Upper lobe of left lung (tissue), 4 donors: ENCODE data around the gene SVIL.

Experiments used
- POLR2A ChIP-seq, 4 donors: fragments of 450-650 bp; IDR thresholded peaks; one replicate each; pipeline ENCODE4 v1.5.1; 2016 to 2017; ENCODE audit warnings: antibody characterized with exemption in 4 of 4, mild to moderate bottlenecking in 2 of 4
- TF ChIP-seq, protein P1 (sequence below), 6 experiments: fragments of 450-650 bp in 4 of 6; fragments of 200-600 bp in 2 of 6; sonication (generic) in 2 of 6; IDR thresholded peaks; one replicate each; pipeline ENCODE4 v1.5.1; 2016 to 2019; ENCODE audit warnings: antibody characterized with exemption in 6 of 6

DNA sequence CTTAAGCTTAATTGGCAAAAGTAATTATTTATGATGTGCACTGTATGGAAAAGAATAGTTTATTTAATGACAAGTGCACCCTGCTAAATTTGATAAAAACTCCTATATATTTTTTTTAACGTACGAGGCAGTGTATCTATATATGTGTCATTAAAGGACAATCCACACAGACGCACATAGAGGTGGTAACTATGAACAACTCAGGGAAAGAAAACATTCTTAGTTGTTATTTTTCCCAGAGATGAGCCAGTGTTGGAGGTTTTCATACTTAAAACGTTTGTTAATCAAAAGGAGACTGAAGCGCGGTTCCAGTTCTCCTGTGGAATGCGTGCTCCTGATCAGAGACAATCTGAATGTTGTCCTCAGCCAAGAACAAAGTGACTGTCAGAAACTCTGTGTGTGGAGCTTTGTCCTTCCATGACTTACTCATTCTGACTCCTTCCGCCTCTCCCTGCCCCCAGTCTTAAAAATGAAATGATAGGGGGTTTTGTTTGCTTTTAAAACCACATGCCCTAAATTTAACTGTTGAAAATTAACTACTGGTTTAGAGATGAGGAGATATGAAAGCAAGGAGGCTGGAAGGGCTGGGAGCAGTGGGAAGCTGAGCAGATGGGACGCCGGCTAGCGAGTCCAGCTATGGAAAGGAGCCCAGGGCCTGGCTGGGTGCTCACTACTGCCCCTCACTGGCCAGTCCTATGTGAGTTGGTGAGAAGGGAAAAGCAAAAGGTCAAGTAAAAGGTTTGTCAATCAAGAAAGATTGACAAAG is 99.6 kb downstream of the SVIL start:
- TF ChIP-seq, protein P1, sequence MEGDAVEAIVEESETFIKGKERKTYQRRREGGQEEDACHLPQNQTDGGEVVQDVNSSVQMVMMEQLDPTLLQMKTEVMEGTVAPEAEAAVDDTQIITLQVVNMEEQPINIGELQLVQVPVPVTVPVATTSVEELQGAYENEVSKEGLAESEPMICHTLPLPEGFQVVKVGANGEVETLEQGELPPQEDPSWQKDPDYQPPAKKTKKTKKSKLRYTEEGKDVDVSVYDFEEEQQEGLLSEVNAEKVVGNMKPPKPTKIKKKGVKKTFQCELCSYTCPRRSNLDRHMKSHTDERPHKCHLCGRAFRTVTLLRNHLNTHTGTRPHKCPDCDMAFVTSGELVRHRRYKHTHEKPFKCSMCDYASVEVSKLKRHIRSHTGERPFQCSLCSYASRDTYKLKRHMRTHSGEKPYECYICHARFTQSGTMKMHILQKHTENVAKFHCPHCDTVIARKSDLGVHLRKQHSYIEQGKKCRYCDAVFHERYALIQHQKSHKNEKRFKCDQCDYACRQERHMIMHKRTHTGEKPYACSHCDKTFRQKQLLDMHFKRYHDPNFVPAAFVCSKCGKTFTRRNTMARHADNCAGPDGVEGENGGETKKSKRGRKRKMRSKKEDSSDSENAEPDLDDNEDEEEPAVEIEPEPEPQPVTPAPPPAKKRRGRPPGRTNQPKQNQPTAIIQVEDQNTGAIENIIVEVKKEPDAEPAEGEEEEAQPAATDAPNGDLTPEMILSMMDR (IDR thresholded peaks at IDR 0.05): peak in 5 of 6 experiments; percentile 28 to 52 (median 34)
- no peak for TF ChIP-seq POLR2A (IDR thresholded peaks at IDR 0.05)
